Measurements from ENCODE around the gene CCBE1. TPM values are rescaled to one million over a fixed set of nuclear protein-coding genes. Genes with fewer than 3 reads are reported as not detected.

The CCBE1 gene
- total and polyA plus RNA-seq, 9 of the 15 experiments (the other 6 are each of a cell fraction or from before 2014, with no cell fraction given), result 0.20 TPM; not detected in 8

- H3K36me3 ChIP-seq (ENCODE audit: control insufficient read depth, insufficient read depth, low read length), result no peaks in the 10 kb centered on the region
- TF ChIP-seq HMG20B (CRISPR knock-in tag; IDR thresholded peaks at IDR 0.05) (no peak), FOXK2 (conservative IDR thresholded peaks at IDR 0.05 in 1 of 2, IDR thresholded peaks at IDR 0.05 in 1 of 2; ENCODE audit: low read depth in 2 of 2) (no peak), BRF2 (IDR thresholded peaks at IDR 0.05; ENCODE audit: borderline replicate concordance, insufficient read depth, insufficient read length) (no peak), ZNF121 (CRISPR knock-in tag; conservative IDR thresholded peaks at IDR 0.05) (no peak), LEF1 (IDR thresholded peaks at IDR 0.05) (no peak), ATF7 (IDR thresholded peaks at IDR 0.05) (no peak), DPF2 (IDR thresholded peaks at IDR 0.05) (no peak), ZNF354B (CRISPR knock-in tag; IDR thresholded peaks at IDR 0.05) (no peak), ZNF76 (CRISPR knock-in tag; IDR thresholded peaks at IDR 0.05; ENCODE audit: borderline replicate concordance) (no peak), FOXK1 (CRISPR knock-in tag; IDR thresholded peaks at IDR 0.05; ENCODE audit: borderline replicate concordance) (no peak), MCM7 (IDR thresholded peaks at IDR 0.05) (no peak)
- ChIA-PET CTCF (ENCODE audit: low intra/inter-chr PET ratio) (no interaction called here), POLR2A (no interaction called here)
- DNase-seq (ENCODE audit: extremely low read depth in 1 of 4, low spot score in 3 of 4) (no peak), ATAC-seq (no peak), FAIRE-seq (no peak)
- H3K27ac ChIP-seq (ENCODE audit: extremely low read depth, low read depth, low read length), result no peak overlapping the region
- no peaks in the 10 kb centered on the region for H3K4me1 ChIP-seq (replicated peaks in 1 of 2; ENCODE audit: control insufficient read depth in 2 of 2, insufficient read depth in 2 of 2, low read length in 2 of 2)
- no peaks in the 10 kb centered on the region for H3K79me2 ChIP-seq (ENCODE audit: control insufficient read depth, insufficient read depth, low read length)
- intact Hi-C loops (cut with micrococcal nuclease), result no loop called here
- no peak overlapping the region for H3K9ac ChIP-seq (ENCODE audit: insufficient read depth in 1 of 2, low read depth in 2 of 2, low read length in 2 of 2)
- no peak overlapping the region for H3K4me2 ChIP-seq (ENCODE audit: insufficient read depth, low read length)
- no peaks in the 10 kb centered on the region for H3K9me3 ChIP-seq (replicated peaks; ENCODE audit: control insufficient read depth, insufficient read depth, low read depth, low read length)
- no TSS peak for BruUV-seq (replicated peaks)
- WGBS (ENCODE audit: insufficient coverage, low coverage, missing lambda C conversion rate), result 0% methylated on average over 2 of the region's 2 CpGs
- no peak overlapping the region for H3K4me3 ChIP-seq
- H3K9me1 ChIP-seq (ENCODE audit: control insufficient read depth, insufficient read depth, low read length), result no peaks in the 10 kb centered on the region
- H3K27me3 ChIP-seq (ENCODE audit: control insufficient read depth in 2 of 2, insufficient read depth in 2 of 2, low read length in 2 of 2), result no peaks in the 10 kb centered on the region
- H4K20me1 ChIP-seq (replicated peaks; ENCODE audit: control insufficient read depth, insufficient read depth, low read length), result no peaks in the 10 kb centered on the region
- in situ Hi-C loops (cut with MboI), result no loop called here
- no peak overlapping the region for H2AFZ ChIP-seq (ENCODE audit: low read depth, low read length)
Observed at GRCh38 chr18:59646963-59647307, 50.3 kb downstream of the CCBE1 start.
